Measurements from ENCODE around the gene DCAF16. TPM values are rescaled to one million over a fixed set of nuclear protein-coding genes. Genes with fewer than 3 reads are reported as not detected.

The DCAF16 gene
- polyA plus RNA-seq, 12 donors, result 18.9 to 59.0 (median 33.9) TPM; not detected in 1

GRCh38 chr4:17787315-17787714 is 23.2 kb downstream of the DCAF16 start:
- no peak for DNase-seq

GRCh38 chr4:17786567-17786966 is 24.0 kb downstream of the DCAF16 start:
- no peak for DNase-seq

- DNase-seq, result no peak
These were observed 24.7 kb downstream of the DCAF16 start for GRCh38 chr4:17785858-17786257.

- no peak for DNase-seq
These were observed 29.0 kb downstream of the DCAF16 start, which contains the start of gene FAM184B for GRCh38 chr4:17781300-17782287. Gene FAM184B (minus strand): TSS chr4:17781621. CDS start chr4:17781299, 322 bp downstream.

- DNase-seq, result no peak
These were observed 29.9 kb downstream of the DCAF16 start for GRCh38 chr4:17780501-17781299.

GRCh38 chr4:17778431-17778830 is 32.1 kb downstream of the DCAF16 start:
- DNase-seq, result no peak

GRCh38 chr4:17773135-17773698 is 37.3 kb downstream of the DCAF16 start:
- DNase-seq, result no peak

GRCh38 chr4:17771284-17771908 is 39.2 kb downstream of the DCAF16 start:
- DNase-seq, result no peak

GRCh38 chr4:17770845-17771244 is 39.7 kb downstream of the DCAF16 start:
- no peak for DNase-seq

- DNase-seq, result no peak
These were observed 41.0 kb downstream of the DCAF16 start for GRCh38 chr4:17769406-17770174.

GRCh38 chr4:17766826-17767458 is 43.6 kb downstream of the DCAF16 start:
- no peak for DNase-seq

- no peak for DNase-seq
These were observed 44.9 kb downstream of the DCAF16 start for GRCh38 chr4:17765514-17766286.

- no peak for DNase-seq
These were observed 46.6 kb downstream of the DCAF16 start for GRCh38 chr4:17763931-17764330.

GRCh38 chr4:17763416-17763815 is 47.1 kb downstream of the DCAF16 start:
- no peak for DNase-seq

- DNase-seq, result no peak
These were observed 47.8 kb downstream of the DCAF16 start for GRCh38 chr4:17762726-17763125.

- no peak for DNase-seq
These were observed 49.5 kb downstream of the DCAF16 start for GRCh38 chr4:17761062-17761461.

- no peak for DNase-seq
These were observed 49.9 kb downstream of the DCAF16 start for GRCh38 chr4:17760626-17761025.

- DNase-seq, result no peak
These were observed 52.1 kb downstream of the DCAF16 start for GRCh38 chr4:17758485-17758884.

- DNase-seq, result no peak
These were observed 52.9 kb downstream of the DCAF16 start for GRCh38 chr4:17757621-17758020.

GRCh38 chr4:17753646-17754045 is 56.9 kb downstream of the DCAF16 start:
- DNase-seq, result no peak

Data from muscle of arm (tissue), 12 donors.